Activated CD4-positive, alpha-beta T cell treated with anti-CD3 and anti-CD28 coated beads for 4 hours (primary cell): ENCODE measurements around the gene TRIM14.
"Not testable (repeated sequence)": the region's sequence is repeated elsewhere in the genome, so short reads cannot be mapped to it uniquely, and the experiment has no call there.

Experiments used
- DNase-seq, 2 donors: peaks; one replicate each; pipeline ENCODE4 v3.0.0-alpha.2; 2020

The TRIM14 gene

GRCh38 chr9:98107926-98108325, 11.1 kb downstream of the TRIM14 start:
- no peak for DNase-seq

- no peak for DNase-seq
Observed at GRCh38 chr9:98105006-98105405, 14.0 kb downstream of the TRIM14 start.

GRCh38 chr9:98104445-98104881, 14.6 kb downstream of the TRIM14 start:
- DNase-seq: no peak

- peak; percentile 72 to 78 for DNase-seq
Observed at GRCh38 chr9:98101868-98102273, 17.2 kb downstream of the TRIM14 start.

- DNase-seq: no peak
Observed at GRCh38 chr9:98101416-98101815, 17.6 kb downstream of the TRIM14 start.

- no peak for DNase-seq
Observed at GRCh38 chr9:98100456-98100855, 18.6 kb downstream of the TRIM14 start.

- no peak for DNase-seq
Observed at GRCh38 chr9:98099898-98100297, 19.1 kb downstream of the TRIM14 start.

GRCh38 chr9:98099346-98099745, 19.7 kb downstream of the TRIM14 start:
- DNase-seq: no peak

GRCh38 chr9:98097836-98098235, 21.2 kb downstream of the TRIM14 start:
- peak; percentile 44 to 54 for DNase-seq

- no peak for DNase-seq
Observed at GRCh38 chr9:98096091-98096490, 22.9 kb downstream of the TRIM14 start.

GRCh38 chr9:98095401-98095800, 23.6 kb downstream of the TRIM14 start:
- DNase-seq: no peak

- DNase-seq: no peak
Observed at GRCh38 chr9:98094851-98095250, 24.2 kb downstream of the TRIM14 start.

- DNase-seq: no peak
Observed at GRCh38 chr9:98094316-98094715, 24.7 kb downstream of the TRIM14 start.

- no peak for DNase-seq
Observed at GRCh38 chr9:98092613-98092931, 26.4 kb downstream of the TRIM14 start.

GRCh38 chr9:98091735-98092612, 27.0 kb downstream of the TRIM14 start:
- no peak for DNase-seq

- DNase-seq: not testable (repeated sequence)
Observed at GRCh38 chr9:98090674-98091073, 28.3 kb downstream of the TRIM14 start.

GRCh38 chr9:98087420-98088354, 31.3 kb downstream of the TRIM14 start:
- peak in 1 of 2 donors; percentile 40 for DNase-seq

- no peak for DNase-seq
Observed at GRCh38 chr9:98086461-98086860, 32.6 kb downstream of the TRIM14 start.

- no peak for DNase-seq
Observed at GRCh38 chr9:98085944-98086343, 33.1 kb downstream of the TRIM14 start.

- DNase-seq: no peak
Observed at GRCh38 chr9:98085058-98085457, 34.0 kb downstream of the TRIM14 start.

GRCh38 chr9:98084396-98084795, 34.6 kb downstream of the TRIM14 start:
- no peak for DNase-seq

GRCh38 chr9:98083566-98084183, 35.3 kb downstream of the TRIM14 start:
- DNase-seq: no peak

GRCh38 chr9:98083061-98083501, 35.9 kb downstream of the TRIM14 start:
- DNase-seq: no peak
